ENCODE measurements around the gene BFSP1.

The BFSP1 gene

GRCh38 chr20:17497821-17498580 is 33.2 kb downstream of the BFSP1 start (continued):
- no peak for TF ChIP-seq ZNF280C (tag by site-specific recombination; IDR thresholded peaks at IDR 0.05)
- TF ChIP-seq ZNF530 (tag by site-specific recombination; IDR thresholded peaks at IDR 0.05; ENCODE audit: low read depth) = no peak
- no peak for TF ChIP-seq HOXD13 (CRISPR knock-in tag; IDR thresholded peaks at IDR 0.05; ENCODE audit: borderline replicate concordance)
- TF ChIP-seq ZNF157 (tag by site-specific recombination; IDR thresholded peaks at IDR 0.05) = no peak
- no peak for TF ChIP-seq ZBTB7A (tag by site-specific recombination; IDR thresholded peaks at IDR 0.05; ENCODE audit: low read depth)
- no peak for TF ChIP-seq SP2 (tag by site-specific recombination; IDR thresholded peaks at IDR 0.05)
- no peak for TF ChIP-seq ZBTB44 (tag by site-specific recombination; IDR thresholded peaks at IDR 0.05)

- CTCF ChIA-PET = no interaction called here
Measured at GRCh38 chr20:17495826-17496225, 35.4 kb downstream of the BFSP1 start.

More at GRCh38 chr20:17495826-17496225, 35.4 kb downstream of the BFSP1 start:
- Histone ChIP-seq H3K4me1 (ENCODE audit: control insufficient read depth, insufficient read depth, low read length) (no peaks in the 10 kb centered on the region), H3K4me3 (ENCODE audit: low read depth, low read length) (no peak overlapping the region), H3K9me3 (ENCODE audit: control insufficient read depth, insufficient read depth, low read depth, low read length) (no peaks in the 10 kb centered on the region), H3K27ac (ENCODE audit: extremely low read depth, low read depth, low read length) (no peak overlapping the region), H3K36me3 (ENCODE audit: control insufficient read depth in 2 of 2, insufficient read depth in 1 of 2, low read length in 2 of 2) (no peaks in the 10 kb centered on the region)
- POLR2A ChIA-PET = no interaction called here
- no peak for TF ChIP-seq KLF8 (tag by site-specific recombination; IDR thresholded peaks at IDR 0.05)
- no peak for TF ChIP-seq KLF1 (tag by site-specific recombination; IDR thresholded peaks at IDR 0.05)
- TF ChIP-seq INSM2 (tag by site-specific recombination; IDR thresholded peaks at IDR 0.05) = no peak
- no peak for TF ChIP-seq KLF17 (tag by site-specific recombination; IDR thresholded peaks at IDR 0.05)
- TF ChIP-seq ZNF169 (tag by site-specific recombination; IDR thresholded peaks at IDR 0.05) = no peak
- no peak for TF ChIP-seq GFI1B (tag by site-specific recombination; IDR thresholded peaks at IDR 0.05)
- TF ChIP-seq PRDM1 (tag by site-specific recombination; IDR thresholded peaks at IDR 0.05) = no peak
- TF ChIP-seq HIC1 (tag by site-specific recombination; IDR thresholded peaks at IDR 0.05) = no peak
- no peak for TF ChIP-seq MYNN (tag by site-specific recombination; IDR thresholded peaks at IDR 0.05; ENCODE audit: borderline replicate concordance)
- TF ChIP-seq ZNF621 (tag by site-specific recombination; IDR thresholded peaks at IDR 0.05) = no peak
- TF ChIP-seq OVOL3 (tag by site-specific recombination; IDR thresholded peaks at IDR 0.05) = no peak
- TF ChIP-seq ZNF585B (tag by site-specific recombination; IDR thresholded peaks at IDR 0.05) = no peak
- TF ChIP-seq ZNF133 (tag by site-specific recombination; IDR thresholded peaks at IDR 0.05) = no peak
- no peak for TF ChIP-seq ZNF561 (tag by site-specific recombination; IDR thresholded peaks at IDR 0.05; ENCODE audit: borderline replicate concordance)
- TF ChIP-seq ZNF571 (tag by site-specific recombination; IDR thresholded peaks at IDR 0.05) = no peak
- TF ChIP-seq ZNF174 (tag by site-specific recombination; IDR thresholded peaks at IDR 0.05) = no peak
- no peak for TF ChIP-seq ZNF214 (tag by site-specific recombination; IDR thresholded peaks at IDR 0.05; ENCODE audit: borderline replicate concordance)
- no peak for TF ChIP-seq GLI2 (tag by site-specific recombination; IDR thresholded peaks at IDR 0.05; ENCODE audit: borderline replicate concordance, low read depth)
